Right ventricle myocardium inferior (tissue), 1 donor: ENCODE data around the gene RAB33A. TPM values are rescaled to one million over a fixed set of nuclear protein-coding genes. Genes with fewer than 3 reads are reported as not detected.
"Not testable (repeated sequence)": the region's sequence is repeated elsewhere in the genome, so short reads cannot be mapped to it uniquely, and the experiment has no call there.

Source experiments
- ATAC-seq: fragments of 200-7000 bp; cut with Tn5 transposase; one replicate; pipeline ENCODE4 v1.9.1; 2020; ENCODE audit warnings: mild to moderate bottlenecking, moderate library complexity
- DNase-seq: peaks from one replicate; pipeline ENCODE4 v3.0.0; 2021; ENCODE audit errors: missing footprints
- intact Hi-C: fragments of 100-400 bp; cut with DNase I; formaldehyde crosslinking; loops from one replicate; pipeline ENCODE4 v1.11.0; 2022
- total RNA-seq: library from RNA; stranded (reverse); fragmentation: NEBNext Ultra II Directional; extraction: Animal tissue kit (Norgen Biotek cat#: 25700); gene quantifications from one replicate; pipeline ENCODE4 v1.2.1, GENCODE V29; 2021
- donor health status: DM: no; HTN: yes; CAD: no; lungs with severe emphysema.

The RAB33A gene
- total RNA-seq, 1 donor from 2014 or later: 0.32 TPM

DNA sequence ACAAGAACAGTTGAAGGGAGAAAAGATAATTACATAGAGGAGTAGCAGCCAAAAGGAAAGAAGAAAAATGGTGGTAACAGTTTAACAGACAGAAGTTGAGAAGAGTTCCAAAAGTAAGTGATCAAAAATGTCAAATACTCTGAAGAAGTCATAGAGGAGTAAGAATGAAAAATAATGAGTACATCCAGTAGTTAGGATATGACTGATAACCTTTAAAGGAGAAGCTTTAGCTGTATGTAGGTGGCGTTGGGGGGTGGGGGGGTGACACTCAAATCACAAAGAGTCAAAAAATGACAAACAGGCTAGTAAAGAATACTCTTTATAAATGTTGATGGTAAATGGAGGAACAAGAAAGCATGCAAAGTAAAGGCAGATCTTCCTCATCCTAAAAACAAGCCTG is 40.6 kb downstream of the RAB33A start:
- no peak for DNase-seq
- intact Hi-C loops: no loop called here
- ATAC-seq: no peak

DNA sequence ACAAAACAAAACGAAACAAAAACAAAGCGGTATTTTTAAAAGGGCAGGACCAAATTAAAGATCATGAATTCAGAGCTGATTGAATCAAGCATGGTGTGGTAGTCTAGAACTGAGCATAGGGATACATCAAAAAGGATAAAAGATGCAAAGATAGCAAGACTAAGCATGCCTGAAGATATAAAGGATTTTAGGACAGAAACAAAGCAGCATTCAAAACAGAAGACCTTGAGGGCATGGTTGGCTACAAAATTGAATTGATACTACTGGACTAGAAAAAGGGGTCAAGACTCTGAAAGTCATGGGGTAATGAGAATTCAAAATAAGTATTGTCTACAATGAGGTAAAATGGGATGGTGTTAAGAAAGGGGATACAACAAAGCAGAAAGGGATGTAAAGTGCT is 41.6 kb downstream of the RAB33A start:
- intact Hi-C loops: no loop called here
- ATAC-seq (no peak), DNase-seq (no peak)

DNA sequence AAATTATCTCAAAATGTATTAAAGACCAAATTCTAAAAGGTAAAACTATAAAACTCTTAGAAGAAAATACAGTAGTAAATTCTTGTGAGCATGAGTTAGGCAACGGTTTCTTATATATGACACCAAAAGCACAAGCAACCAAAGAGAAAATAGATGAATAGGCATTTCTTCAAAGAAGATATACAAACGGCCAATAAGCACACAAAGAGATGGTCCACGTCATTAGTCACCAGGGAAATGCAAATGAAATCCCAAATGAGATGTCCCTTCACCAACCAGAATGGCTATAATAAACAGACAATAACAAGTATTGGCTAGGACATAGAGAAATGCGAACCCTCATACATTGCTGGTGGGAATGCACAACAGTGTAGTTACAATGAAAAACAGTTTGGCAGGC is 44.6 kb downstream of the RAB33A start:
- DNase-seq (no peak), ATAC-seq (no peak)
- intact Hi-C loops: no loop called here

DNA sequence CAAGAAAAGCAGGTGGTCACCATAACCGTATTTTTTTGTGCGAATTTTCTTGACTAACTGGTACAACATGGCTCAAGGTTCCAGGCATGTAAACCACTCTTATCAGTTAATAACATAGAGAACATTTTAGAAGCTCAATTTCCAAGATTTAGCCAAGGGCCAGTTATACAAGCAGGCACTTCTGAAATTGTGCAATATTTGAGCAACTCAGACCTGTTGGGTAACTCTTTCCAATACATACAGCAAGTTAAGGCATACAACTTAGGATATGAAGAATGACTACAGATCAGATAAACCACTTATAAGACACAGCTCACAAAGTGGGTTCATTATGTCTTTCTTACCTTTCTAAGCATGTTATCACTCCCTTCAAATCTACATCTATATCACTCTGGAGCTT is 53.0 kb downstream of the RAB33A start:
- intact Hi-C loops: no loop called here
- no peak for ATAC-seq
- no peak for DNase-seq

DNA sequence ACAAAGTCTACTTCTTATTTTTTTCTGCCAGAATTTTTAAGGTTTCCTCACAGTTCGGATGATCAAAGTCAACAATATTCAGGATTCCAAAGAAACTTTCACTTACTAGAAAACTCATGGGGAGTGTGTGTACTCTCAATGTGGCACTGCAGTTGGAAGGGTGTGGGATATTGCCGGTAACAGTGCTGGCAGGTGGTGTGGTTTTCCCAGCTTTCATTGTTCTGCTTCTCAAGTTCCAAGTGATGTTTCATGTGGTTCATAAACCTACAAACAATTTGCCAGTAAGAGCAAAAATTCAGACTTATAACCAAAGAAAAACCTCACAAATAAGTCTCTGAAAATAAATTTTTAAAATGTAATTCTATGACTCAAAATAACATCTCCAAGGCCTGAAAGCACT is 57.1 kb downstream of the RAB33A start:
- intact Hi-C loops: no loop called here

DNA sequence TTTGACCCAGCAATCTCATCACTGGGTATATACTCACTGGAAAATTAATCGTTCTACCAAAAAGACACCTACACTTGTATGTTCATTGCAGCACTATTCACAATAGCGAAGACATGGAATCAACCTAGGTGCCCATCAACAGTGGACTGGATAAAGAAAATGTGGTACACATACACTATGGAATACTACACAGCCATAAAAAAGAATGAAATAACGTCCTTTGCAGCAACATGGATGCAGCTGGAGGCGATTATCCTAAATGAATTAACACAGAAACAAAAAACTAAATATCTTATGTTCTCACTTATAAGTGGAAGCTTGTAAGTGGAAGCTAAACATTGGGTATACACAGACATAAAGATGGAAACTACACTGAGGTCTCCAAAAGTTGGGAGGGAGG is 59.4 kb downstream of the RAB33A start:
- DNase-seq, intact Hi-C loops, ATAC-seq: not testable (repeated sequence)

More for the DNA sequence above, 57.1 kb downstream of the RAB33A start:
- DNase-seq: no peak
- no peak for ATAC-seq

Other genes with a start within 250 kb of the RAB33A start
- 11.3 TPM for gene BCORL1, start 189.3 kb upstream of the RAB33A start, total RNA-seq
- 2.8 TPM for gene ELF4, start 61.5 kb upstream of the RAB33A start, total RNA-seq
- 132 TPM for gene AIFM1, start 6.1 kb upstream of the RAB33A start, total RNA-seq
- 1.5 TPM for gene ZNF280C, start 96.9 kb downstream of the RAB33A start, total RNA-seq
- gene SLC25A14, start 168.0 kb downstream of the RAB33A start, total RNA-seq: 4.8 TPM
- gene GPR119, start 213.7 kb downstream of the RAB33A start, total RNA-seq: not detected
- gene RBMX2, start 230.0 kb downstream of the RAB33A start, total RNA-seq: 9.9 TPM